ENCODE results near the gene SRSF10. TPM values are rescaled to one million over a fixed set of nuclear protein-coding genes. Genes with fewer than 3 reads are reported as not detected.
"Not testable (repeated sequence)": the region's sequence is repeated elsewhere in the genome, so short reads cannot be mapped to it uniquely, and the experiment has no call there.

The SRSF10 gene
- total RNA-seq, 1 donor from 2014 or later, result 220 TPM

DNA sequence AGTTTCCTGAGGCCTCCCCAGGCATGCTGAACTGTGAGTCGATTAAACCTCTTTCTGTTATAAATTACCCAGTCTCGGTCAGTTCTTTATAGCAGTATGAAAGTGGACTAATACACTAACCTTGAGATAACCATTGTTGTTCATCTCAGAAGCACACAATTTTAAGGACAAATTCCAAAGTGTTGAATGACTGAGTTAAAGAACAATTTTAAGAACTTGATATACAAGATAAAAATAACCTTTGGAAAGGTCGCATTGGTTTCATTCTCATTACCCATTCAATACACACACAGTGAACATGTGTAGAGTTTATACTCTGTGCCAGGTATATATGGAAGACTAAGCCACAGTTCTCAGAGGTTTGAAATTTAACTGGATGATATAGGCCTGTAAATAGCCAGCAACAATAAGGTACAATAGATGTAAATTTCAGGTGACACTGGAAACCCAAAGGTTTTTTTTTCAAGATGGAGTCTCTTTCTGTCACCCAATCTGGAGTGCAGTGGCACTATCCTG is 19.1 kb upstream of the SRSF10 start:
- intact Hi-C loops (cut with micrococcal nuclease), result no loop called here

- intact Hi-C loops (cut with micrococcal nuclease), result no loop called here
Measured at GRCh38 chr1:23997812-23998211, 17.7 kb upstream of the SRSF10 start.

DNA sequence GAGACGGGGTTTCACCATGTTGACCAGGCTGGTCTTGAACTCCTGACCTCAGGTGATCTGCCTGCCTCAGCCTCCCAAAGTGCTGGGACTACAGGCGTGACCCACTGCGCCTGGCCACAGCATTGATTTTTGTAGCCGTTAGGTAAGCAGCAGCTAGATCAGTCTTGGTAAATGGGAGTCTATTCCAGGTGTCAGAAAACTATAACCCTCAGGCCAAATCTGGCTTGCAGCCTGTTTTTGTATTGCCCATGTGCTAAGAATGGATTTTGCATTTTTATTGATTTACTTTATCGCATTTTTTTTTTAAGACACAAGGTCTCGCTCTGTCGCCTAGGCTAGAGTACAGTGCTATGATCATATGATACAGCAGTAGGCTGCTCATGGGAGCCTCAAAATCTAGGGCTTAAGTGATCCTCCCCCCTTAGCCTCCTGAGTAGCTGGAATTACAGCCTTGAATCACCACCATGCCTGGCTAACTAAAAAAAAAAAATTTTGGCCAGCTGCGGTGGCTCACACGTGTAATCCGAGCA is 16.6 kb upstream of the SRSF10 start:
- intact Hi-C loops (cut with micrococcal nuclease), result no loop called here

GRCh38 chr1:23995431-23995837 is 15.3 kb upstream of the SRSF10 start:
- intact Hi-C loops (cut with micrococcal nuclease), result no loop called here

GRCh38 chr1:23992011-23992410 is 11.9 kb upstream of the SRSF10 start:
- intact Hi-C loops (cut with micrococcal nuclease), result not testable (repeated sequence)

DNA sequence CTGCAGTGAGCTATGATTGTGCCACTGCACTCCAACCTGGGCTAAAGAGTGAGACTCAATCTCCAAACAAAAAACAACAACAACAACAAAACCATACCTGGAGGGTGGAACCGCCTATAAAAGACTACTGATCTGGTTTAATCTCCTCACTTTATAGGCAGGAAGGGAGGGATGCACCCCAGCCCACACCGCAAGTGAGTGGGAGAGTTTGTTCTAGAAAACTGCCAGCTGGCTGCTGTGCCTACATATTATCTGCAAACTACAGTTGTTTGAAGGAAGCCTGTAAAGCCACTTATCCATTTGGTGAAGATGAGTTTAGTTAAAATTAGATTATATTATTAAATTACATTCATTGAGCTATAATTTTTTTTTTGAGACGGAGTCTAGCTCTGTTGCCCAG is 9.1 kb upstream of the SRSF10 start:
- intact Hi-C loops (cut with micrococcal nuclease), result loop anchor here (10.0 kb wide), 1 partner anchor 624 kb away; the partner anchor contains the start of gene ZNF436

DNA sequence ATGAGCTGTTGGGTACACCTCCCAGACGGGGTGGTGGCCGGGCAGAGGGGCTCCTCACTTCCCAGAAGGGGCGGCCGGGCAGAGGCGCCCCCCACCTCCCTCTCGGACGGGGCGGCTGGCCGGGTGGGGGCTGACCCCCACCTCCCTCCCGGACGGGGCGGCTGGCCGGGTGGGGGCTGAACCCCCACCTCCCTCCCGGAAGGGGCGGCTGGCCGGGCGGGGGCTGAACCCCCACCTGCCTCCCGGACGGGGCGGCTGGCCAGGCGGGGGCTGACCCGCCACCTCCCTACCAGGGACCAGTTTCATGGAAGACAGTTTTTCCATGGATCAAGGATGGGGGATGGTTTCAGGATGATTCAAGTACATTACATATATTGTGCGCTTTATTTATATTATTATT is 6.9 kb upstream of the SRSF10 start:
- intact Hi-C loops (cut with micrococcal nuclease), result loop anchor here (10.0 kb wide), 1 partner anchor 622 kb away; the partner anchor contains the start of gene ZNF436

DNA sequence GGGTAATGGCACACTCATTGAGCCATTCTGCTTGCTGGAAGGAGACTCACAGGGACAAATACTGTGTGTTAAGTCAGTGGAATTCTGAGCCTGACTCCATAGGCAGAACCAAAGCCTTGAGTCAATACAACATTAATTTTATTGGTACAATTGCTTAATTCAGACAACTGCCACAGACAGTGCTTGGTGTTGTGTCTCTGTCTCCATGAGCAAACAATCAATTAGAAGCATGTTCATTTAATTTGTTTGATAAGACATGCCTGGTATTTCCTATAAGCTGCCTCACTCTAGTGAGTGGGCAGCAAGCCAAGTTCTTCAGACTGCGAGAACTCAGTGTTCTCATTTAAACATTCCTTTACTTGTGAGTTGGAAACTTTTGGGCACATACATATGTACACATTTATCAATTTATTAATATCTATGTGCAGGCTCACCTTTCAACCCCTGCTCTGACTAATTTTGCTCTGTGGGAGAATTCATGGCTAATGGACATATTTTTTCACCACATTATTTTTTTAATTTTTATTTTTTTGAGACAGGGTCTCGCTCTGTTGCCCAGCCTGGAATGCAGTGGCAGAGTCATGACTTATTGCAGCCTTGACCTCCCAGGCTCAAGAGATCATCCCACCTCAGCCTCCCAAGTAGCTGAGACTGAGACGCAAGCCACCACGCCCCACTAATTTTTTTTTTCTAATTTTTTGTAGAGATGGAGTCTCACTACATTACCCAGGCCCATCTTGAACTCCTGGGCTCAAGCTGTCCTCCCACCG is 4.5 kb upstream of the SRSF10 start:
- intact Hi-C loops (cut with micrococcal nuclease), result loop anchor here (5.0 to 10.0 kb wide), 3 partner anchors 182 to 658 kb away; partner anchors contain the start of genes GALE, SRRM1 and ZNF436

- intact Hi-C loops (cut with micrococcal nuclease), result loop anchor here (1.0 to 10.0 kb wide), 6 partner anchors 21 to 662 kb away; partner anchors contain the start of genes GALE, HMGCL, NIPAL3 and PNRC2
Measured at GRCh38 chr1:23980728-23981070, 572 bp upstream of the SRSF10 start.

GRCh38 chr1:23979387-23979880 is 693 bp downstream of the SRSF10 start:
- intact Hi-C loops (cut with micrococcal nuclease), result no loop called here

DNA sequence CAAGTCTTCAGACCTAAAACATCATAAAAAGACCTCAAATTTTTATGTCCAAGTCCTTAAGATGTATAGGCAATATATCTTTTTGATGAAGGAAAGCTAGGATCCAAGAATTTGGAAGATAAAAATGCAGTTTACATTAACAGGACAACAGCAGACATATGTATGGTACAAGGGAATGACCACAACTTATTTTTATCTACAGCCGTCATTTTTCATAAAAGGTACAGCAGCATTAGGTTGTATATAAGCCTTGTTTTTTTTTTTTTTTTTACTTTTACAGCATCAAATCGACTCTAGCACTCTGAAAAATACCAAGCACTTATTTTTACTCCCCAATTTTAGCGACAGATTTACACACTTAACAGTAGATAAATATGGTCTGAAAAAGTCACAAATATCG is 1.3 kb downstream of the SRSF10 start:
- intact Hi-C loops (cut with micrococcal nuclease), result no loop called here

- intact Hi-C loops (cut with micrococcal nuclease), result no loop called here
Measured at GRCh38 chr1:23977854-23978191, 2.3 kb downstream of the SRSF10 start.

DNA sequence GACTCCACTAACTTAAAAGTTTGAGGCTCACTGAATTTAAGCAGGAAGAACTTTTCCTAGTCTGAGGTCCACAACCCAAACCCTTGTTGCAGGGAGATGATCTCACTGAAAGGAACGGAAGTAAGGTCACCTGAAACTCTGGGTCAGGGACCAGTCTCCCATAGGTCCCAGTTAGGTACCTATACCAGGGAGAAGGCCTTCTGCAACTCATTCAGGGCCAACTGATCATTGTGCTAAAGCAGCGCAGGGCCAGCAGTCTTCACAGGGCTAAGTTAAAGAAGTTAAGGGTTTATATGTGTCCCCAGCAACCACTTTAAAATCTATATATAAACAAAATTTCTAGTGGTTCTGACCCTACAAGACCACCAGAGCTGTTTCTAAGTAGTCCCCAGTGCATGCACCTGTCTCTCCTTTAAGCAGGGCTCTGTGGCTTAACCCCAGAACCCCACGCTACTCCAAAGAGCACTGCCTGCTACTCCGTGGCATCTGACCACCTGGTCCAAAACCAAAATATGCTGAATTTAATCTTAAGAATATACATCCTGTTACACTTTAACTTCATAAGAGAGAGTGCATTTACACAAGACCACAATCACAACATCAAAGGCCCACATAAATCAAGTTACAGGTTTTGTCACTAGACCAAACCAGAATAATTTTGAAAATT is 2.8 kb downstream of the SRSF10 start:
- intact Hi-C loops (cut with micrococcal nuclease), result no loop called here

- intact Hi-C loops (cut with micrococcal nuclease), result no loop called here
Measured at GRCh38 chr1:23967871-23968270, 12.3 kb downstream of the SRSF10 start.

DNA sequence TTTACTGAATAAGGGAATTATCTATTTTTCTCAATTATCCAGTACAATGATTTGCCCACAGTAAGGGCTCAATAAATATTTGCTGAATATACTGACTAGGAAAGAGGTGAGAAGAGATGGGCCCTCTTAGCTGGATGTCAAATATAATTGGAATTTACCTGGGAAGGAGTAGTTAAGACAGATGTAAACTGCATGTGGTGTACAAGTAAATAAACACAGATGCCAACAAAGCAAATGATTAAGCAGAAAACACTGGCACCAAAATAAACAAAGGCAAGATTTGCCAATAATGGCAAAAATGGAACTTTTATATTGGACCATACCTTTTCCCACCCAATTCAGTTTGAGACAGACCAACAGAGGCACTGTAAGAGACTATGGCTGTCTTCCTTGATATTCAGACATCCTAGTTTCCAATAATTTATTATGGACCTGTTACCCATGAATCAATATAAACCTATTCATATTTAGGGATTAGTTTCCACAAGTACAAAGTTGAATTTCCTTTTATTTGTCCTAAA is 13.1 kb downstream of the SRSF10 start:
- intact Hi-C loops (cut with micrococcal nuclease), result no loop called here

- intact Hi-C loops (cut with micrococcal nuclease), result no loop called here
Measured at GRCh38 chr1:23964790-23965740, 15.1 kb downstream of the SRSF10 start.

- intact Hi-C loops (cut with micrococcal nuclease), result no loop called here
Measured at GRCh38 chr1:23964235-23964668, 15.9 kb downstream of the SRSF10 start.

DNA sequence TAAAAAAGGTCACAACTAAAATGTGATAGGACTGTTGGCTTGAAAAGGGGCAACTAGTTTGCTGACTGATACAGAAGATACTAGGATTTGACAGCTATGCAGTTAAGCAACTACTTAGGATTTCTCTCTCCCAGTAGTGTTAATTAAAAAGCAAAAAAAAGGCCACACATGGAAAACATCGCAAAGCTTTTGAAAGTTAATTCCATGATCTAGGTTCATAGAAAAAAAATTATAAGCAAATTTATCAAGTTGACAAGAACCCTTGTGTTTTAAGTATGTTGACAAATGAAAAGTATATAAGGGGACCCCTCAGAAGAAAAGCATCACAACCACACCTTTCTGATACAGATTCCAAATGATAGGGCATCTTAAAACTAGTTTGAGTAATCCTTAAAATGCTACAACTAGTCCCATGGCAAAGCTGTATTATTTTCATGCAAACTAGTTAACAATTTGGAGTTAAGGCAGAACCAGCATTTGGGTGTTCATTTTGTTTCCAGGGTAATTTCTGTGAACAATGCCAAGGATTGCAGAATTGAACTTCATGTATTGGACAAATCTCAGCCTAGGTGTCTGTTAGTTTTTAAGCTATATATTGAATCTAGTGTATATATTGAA is 16.4 kb downstream of the SRSF10 start:
- intact Hi-C loops (cut with micrococcal nuclease), result no loop called here

DNA sequence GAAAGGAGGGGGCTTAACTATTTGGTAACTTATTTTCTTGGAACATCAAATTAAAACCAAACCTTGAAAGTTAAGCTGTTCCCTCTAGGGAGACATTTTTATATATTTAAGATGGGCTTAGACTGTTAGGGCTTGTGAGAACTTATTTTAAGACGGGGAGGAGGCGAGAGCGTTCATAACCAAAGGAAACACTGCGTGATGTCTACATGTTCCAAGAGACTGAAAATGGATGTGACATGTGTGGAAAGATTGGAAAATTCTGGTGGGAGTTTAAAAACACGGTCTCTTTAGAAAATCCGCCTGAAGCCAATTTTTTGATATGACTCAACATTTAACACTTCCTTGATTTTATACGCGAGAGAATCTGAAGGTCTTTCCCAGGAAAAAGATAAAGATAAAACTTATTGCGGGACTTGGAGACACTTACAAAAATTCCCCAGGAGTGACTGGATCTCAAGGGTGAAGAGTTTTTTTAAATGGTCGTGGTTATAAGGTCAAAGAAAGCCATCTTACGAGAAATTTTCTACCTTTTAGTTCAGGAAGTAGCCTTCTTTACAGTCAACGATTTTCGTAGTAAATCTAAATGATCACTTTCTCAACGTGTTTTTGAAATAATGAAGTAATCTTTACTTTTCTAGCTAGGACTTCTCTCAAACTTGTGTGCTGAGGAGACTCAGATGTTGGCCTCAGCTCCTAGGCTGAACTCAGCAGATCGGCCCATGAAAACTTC is 19.7 kb downstream of the SRSF10 start:
- intact Hi-C loops (cut with micrococcal nuclease), result no loop called here
